Large intestine (tissue), 3 donors: Measurements from ENCODE around the gene DLGAP1. TPM values are rescaled to one million over a fixed set of nuclear protein-coding genes. Genes with fewer than 3 reads are reported as not detected.
A peak's percentile ranks its signal among the peaks of the same experiment; 100 is the strongest.

Experiments used
- DNase-seq, 2 donors: peaks; one replicate each; pipeline versions ENCODE4 v3.0.0 to v3.0.0-alpha.2; 2013
- H3K27ac ChIP-seq: one replicate; pipeline ENCODE4 v1.5.1; 2013; ENCODE audit warnings: low read length
- H3K27me3 ChIP-seq: 2 replicates; pipeline ENCODE4 v1.6.1; 2013; ENCODE audit warnings: low read length; ENCODE audit not compliant: control insufficient read depth, insufficient read depth
- H3K36me3 ChIP-seq: 2 replicates; pipeline ENCODE4 v1.6.1; 2013; ENCODE audit warnings: low read length; ENCODE audit not compliant: control insufficient read depth, insufficient read depth
- H3K4me1 ChIP-seq: one replicate; pipeline ENCODE4 v1.6.1; 2013; ENCODE audit warnings: low read length; ENCODE audit not compliant: control insufficient read depth, insufficient read depth
- H3K4me3 ChIP-seq: one replicate; pipeline ENCODE4 v1.5.1; 2013; ENCODE audit warnings: low read length
- H3K9me3 ChIP-seq: one replicate; pipeline ENCODE4 v1.6.1; 2013; ENCODE audit warnings: mild to moderate bottlenecking, low read depth, low read length, moderate library complexity; ENCODE audit not compliant: control insufficient read depth
- WGBS: methylation state at CpG from one replicate; pipeline ENCODE4 v1.1.5; 2013; ENCODE audit warnings: low lambda C conversion rate; ENCODE audit not compliant: insufficient coverage; 5-methylcytosine and 5-hydroxymethylcytosine counted together
- polyA plus RNA-seq: library from polyadenylated mRNA; unstranded; fragments of 120-200 nt; gene quantifications from one replicate; pipeline ENCODE4 v1.2.1, GENCODE V29; 2013

DLGAP1 gene
- polyA plus RNA-seq, 1 donor: 0.69 TPM

- H3K36me3 ChIP-seq: no peaks in the 10 kb centered on the region
- no peak overlapping the region for H3K4me3 ChIP-seq
- H3K27me3 ChIP-seq: no peaks in the 10 kb centered on the region
- H3K27ac ChIP-seq: peak overlapping the region; percentile 74
- peak; percentile 38 to 74 for DNase-seq
- H3K9me3 ChIP-seq: no peaks in the 10 kb centered on the region
- WGBS: 33% methylated on average over 1 of the region's 7 CpGs
- H3K4me1 ChIP-seq: peaks cover 46% of the 10 kb centered on the region
Observed at GRCh38 chr18:3721771-3722648, 733.1 kb downstream of the DLGAP1 start.

- H3K9me3 ChIP-seq: no peaks in the 10 kb centered on the region
- no peaks in the 10 kb centered on the region for H3K27me3 ChIP-seq
- H3K27ac ChIP-seq: peak overlapping the region; percentile 74
- no peak overlapping the region for H3K4me3 ChIP-seq
- no peaks in the 10 kb centered on the region for H3K36me3 ChIP-seq
- 49% methylated on average over 2 of the region's 4 CpGs for WGBS
- peaks cover 46% of the 10 kb centered on the region for H3K4me1 ChIP-seq
- DNase-seq: peak; percentile 76 to 92
Observed at GRCh38 chr18:3720818-3721545, 734.1 kb downstream of the DLGAP1 start.

GRCh38 chr18:3720159-3720558 lies 734.9 kb downstream of the DLGAP1 start:
- Histone ChIP-seq H3K27ac (peak overlapping the region; percentile 74), H3K4me1 (peaks cover 43% of the 10 kb centered on the region)
- WGBS: no CpG with 5 or more reads among the region's 1 CpG

GRCh38 chr18:3717376-3718025 lies 737.6 kb downstream of the DLGAP1 start:
- DNase-seq: no peak

More at GRCh38 chr18:3720159-3720558, 734.9 kb downstream of the DLGAP1 start:
- no peaks in the 10 kb centered on the region for H3K9me3 ChIP-seq
- DNase-seq: no peak
- no peaks in the 10 kb centered on the region for H3K27me3 ChIP-seq
- no peaks in the 10 kb centered on the region for H3K36me3 ChIP-seq
- no peak overlapping the region for H3K4me3 ChIP-seq

GRCh38 chr18:3716116-3716660 lies 738.9 kb downstream of the DLGAP1 start:
- H3K36me3 ChIP-seq: no peaks in the 10 kb centered on the region
- WGBS: no CpG with 5 or more reads among the region's 1 CpG

More at GRCh38 chr18:3717376-3718025, 737.6 kb downstream of the DLGAP1 start:
- Histone ChIP-seq H3K9me3 (no peaks in the 10 kb centered on the region), H3K36me3 (no peaks in the 10 kb centered on the region), H3K4me3 (no peak overlapping the region), H3K27ac (no peak overlapping the region), H3K27me3 (no peaks in the 10 kb centered on the region), H3K4me1 (peaks cover 29% of the 10 kb centered on the region)
- WGBS: 68% methylated on average over 3 of the region's 5 CpGs

GRCh38 chr18:3715231-3716080 lies 739.7 kb downstream of the DLGAP1 start:
- Histone ChIP-seq H3K27ac (no peak overlapping the region), H3K9me3 (no peaks in the 10 kb centered on the region), H3K36me3 (no peaks in the 10 kb centered on the region), H3K4me3 (no peak overlapping the region), H3K27me3 (no peaks in the 10 kb centered on the region), H3K4me1 (peaks cover 32% of the 10 kb centered on the region)
- DNase-seq: peak in 1 of 2 donors; percentile 25
- 50% methylated on average over 2 of the region's 5 CpGs for WGBS

More at GRCh38 chr18:3716116-3716660, 738.9 kb downstream of the DLGAP1 start:
- Histone ChIP-seq H3K27ac (no peak overlapping the region), H3K9me3 (no peaks in the 10 kb centered on the region), H3K4me3 (no peak overlapping the region), H3K4me1 (peaks cover 29% of the 10 kb centered on the region), H3K27me3 (no peaks in the 10 kb centered on the region)
- no peak for DNase-seq

- no peaks in the 10 kb centered on the region for H3K27me3 ChIP-seq
- H3K4me1 ChIP-seq: peaks cover 34% of the 10 kb centered on the region
- DNase-seq: no peak
- H3K9me3 ChIP-seq: no peaks in the 10 kb centered on the region
- H3K27ac ChIP-seq: no peak overlapping the region
- 100% methylated on average over 2 of the region's 8 CpGs for WGBS
- no peaks in the 10 kb centered on the region for H3K36me3 ChIP-seq
- H3K4me3 ChIP-seq: no peak overlapping the region
Observed at GRCh38 chr18:3713708-3714107, 741.4 kb downstream of the DLGAP1 start.

- H3K4me1 ChIP-seq: peaks cover 34% of the 10 kb centered on the region
- DNase-seq: no peak
- no peaks in the 10 kb centered on the region for H3K36me3 ChIP-seq
- H3K27ac ChIP-seq: peak overlapping the region; percentile 1
- no peaks in the 10 kb centered on the region for H3K9me3 ChIP-seq
- H3K4me3 ChIP-seq: no peak overlapping the region
- no CpG with 5 or more reads among the region's 4 CpGs for WGBS
- H3K27me3 ChIP-seq: no peaks in the 10 kb centered on the region
Observed at GRCh38 chr18:3713166-3713565, 741.9 kb downstream of the DLGAP1 start.

GRCh38 chr18:3712491-3712890 lies 742.6 kb downstream of the DLGAP1 start:
- peak overlapping the region; percentile 1 for H3K27ac ChIP-seq
- H3K4me3 ChIP-seq: no peak overlapping the region
- peak in 1 of 2 donors; percentile 62 for DNase-seq
- no CpG with 5 or more reads among the region's 5 CpGs for WGBS
- H3K4me1 ChIP-seq: peaks cover 34% of the 10 kb centered on the region
- no peaks in the 10 kb centered on the region for H3K36me3 ChIP-seq
- H3K9me3 ChIP-seq: no peaks in the 10 kb centered on the region
- no peaks in the 10 kb centered on the region for H3K27me3 ChIP-seq
